ENCODE results near the gene TMEM209. TPM values are rescaled to one million over a fixed set of nuclear protein-coding genes. Genes with fewer than 3 reads are reported as not detected.

The TMEM209 gene
- total RNA-seq, 1 experiment from 2014 or later: 45.8 TPM

DNA sequence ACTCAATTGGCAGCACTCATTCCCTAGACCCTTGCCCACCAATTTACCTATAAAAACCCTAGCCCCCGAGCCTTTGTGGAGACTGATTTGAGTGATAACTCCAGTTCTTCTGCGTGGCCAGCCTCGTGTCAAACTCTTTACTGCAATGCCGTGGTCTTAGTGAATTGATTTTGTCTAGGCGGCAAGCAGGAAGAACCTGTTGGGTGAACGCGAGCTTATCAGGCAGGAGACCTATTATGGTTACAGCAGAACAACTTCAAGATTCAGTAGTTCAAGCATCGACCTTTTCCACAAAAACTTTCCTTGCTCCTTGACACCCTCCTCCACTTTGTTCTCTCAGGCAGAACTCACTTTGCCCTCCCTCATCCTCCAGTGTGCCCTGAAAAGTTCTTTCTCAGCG, 14.7 kb upstream of the TMEM209 start:
- no peak for TF ChIP-seq EZH2 (IDR thresholded peaks at IDR 0.05; ENCODE audit: borderline replicate concordance, low read depth, low read length, poor library complexity, severe bottlenecking)
- TF ChIP-seq, protein P1, sequence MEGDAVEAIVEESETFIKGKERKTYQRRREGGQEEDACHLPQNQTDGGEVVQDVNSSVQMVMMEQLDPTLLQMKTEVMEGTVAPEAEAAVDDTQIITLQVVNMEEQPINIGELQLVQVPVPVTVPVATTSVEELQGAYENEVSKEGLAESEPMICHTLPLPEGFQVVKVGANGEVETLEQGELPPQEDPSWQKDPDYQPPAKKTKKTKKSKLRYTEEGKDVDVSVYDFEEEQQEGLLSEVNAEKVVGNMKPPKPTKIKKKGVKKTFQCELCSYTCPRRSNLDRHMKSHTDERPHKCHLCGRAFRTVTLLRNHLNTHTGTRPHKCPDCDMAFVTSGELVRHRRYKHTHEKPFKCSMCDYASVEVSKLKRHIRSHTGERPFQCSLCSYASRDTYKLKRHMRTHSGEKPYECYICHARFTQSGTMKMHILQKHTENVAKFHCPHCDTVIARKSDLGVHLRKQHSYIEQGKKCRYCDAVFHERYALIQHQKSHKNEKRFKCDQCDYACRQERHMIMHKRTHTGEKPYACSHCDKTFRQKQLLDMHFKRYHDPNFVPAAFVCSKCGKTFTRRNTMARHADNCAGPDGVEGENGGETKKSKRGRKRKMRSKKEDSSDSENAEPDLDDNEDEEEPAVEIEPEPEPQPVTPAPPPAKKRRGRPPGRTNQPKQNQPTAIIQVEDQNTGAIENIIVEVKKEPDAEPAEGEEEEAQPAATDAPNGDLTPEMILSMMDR (conservative IDR thresholded peaks at IDR 0.05; ENCODE audit: low read depth, low read length): no peak
- POLR2A ChIA-PET (ENCODE audit: low non-redundant PET): no interaction called here
- intact Hi-C loops (cut with micrococcal nuclease; ENCODE audit: unreplicated experiment): no loop called here
- Histone ChIP-seq H3K4me3 (ENCODE audit: low read depth, low read length, poor library complexity, severe bottlenecking) (no peak overlapping the region), H3K27me3 (replicated peaks; ENCODE audit: insufficient read depth, low read depth, low read length, poor library complexity) (no peaks in the 10 kb centered on the region), H3K9me3 (ENCODE audit: low read depth, low read length, poor library complexity, severe bottlenecking) (no peaks in the 10 kb centered on the region), H3K36me3 (ENCODE audit: insufficient read depth, low read length, poor library complexity, severe bottlenecking) (no peaks in the 10 kb centered on the region), H3K4me1 (ENCODE audit: insufficient read depth, low read length, poor library complexity, severe bottlenecking) (no peaks in the 10 kb centered on the region), H3K27ac (ENCODE audit: low read depth, low read length, poor library complexity, severe bottlenecking) (no peak overlapping the region)
- no peak for DNase-seq (ENCODE audit: low spot score)
- no TSS peak for BruUV-seq (replicated peaks)
- CTCF ChIA-PET: no interaction called here

DNA sequence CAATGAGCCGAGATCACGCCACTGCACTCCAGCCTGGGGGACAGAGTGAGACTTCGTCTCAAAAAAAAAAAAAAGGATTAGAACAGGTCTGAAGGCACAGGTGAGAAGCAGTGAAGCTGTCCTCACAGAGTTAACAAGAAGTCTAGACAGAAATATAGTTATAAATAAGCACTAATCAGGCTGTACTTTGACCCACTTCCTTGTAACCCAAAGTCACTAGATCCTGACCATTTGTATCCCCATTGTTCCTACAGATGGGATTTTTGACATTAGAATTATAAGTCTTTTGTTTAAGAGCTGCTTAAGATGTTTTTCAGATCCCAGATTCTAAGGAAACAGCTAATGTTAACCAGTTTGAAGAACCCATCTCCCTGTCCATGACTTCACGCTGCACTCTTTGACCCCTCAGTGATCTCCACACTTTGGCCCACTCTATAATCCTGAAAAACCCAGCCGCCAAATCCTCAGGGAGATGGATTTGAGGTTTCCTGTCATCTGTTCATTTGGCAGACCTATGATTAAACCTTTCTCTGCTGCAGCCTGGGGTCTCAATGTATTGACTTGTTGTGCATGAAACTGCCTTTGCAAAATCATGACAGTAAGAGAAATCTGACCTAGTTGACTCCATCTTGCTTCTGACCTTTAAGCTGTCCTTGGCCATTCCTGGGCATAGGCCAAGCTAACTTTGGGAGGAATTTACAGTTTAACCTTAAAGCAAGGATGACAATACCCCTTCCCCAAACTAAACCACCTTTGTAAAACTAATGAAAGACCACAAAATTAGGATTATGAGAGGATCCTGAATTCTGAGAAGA, 13.8 kb upstream of the TMEM209 start:
- Histone ChIP-seq H3K36me3 (ENCODE audit: insufficient read depth, low read length, poor library complexity, severe bottlenecking) (no peaks in the 10 kb centered on the region), H3K4me1 (ENCODE audit: insufficient read depth, low read length, poor library complexity, severe bottlenecking) (no peaks in the 10 kb centered on the region), H3K9me3 (ENCODE audit: low read depth, low read length, poor library complexity, severe bottlenecking) (no peaks in the 10 kb centered on the region), H3K4me3 (ENCODE audit: low read depth, low read length, poor library complexity, severe bottlenecking) (no peak overlapping the region), H3K27ac (ENCODE audit: low read depth, low read length, poor library complexity, severe bottlenecking) (no peak overlapping the region), H3K27me3 (replicated peaks; ENCODE audit: insufficient read depth, low read depth, low read length, poor library complexity) (no peaks in the 10 kb centered on the region)
- BruUV-seq (replicated peaks): no TSS peak
- TF ChIP-seq, protein P1 (conservative IDR thresholded peaks at IDR 0.05; ENCODE audit: low read depth, low read length): no peak
- DNase-seq (ENCODE audit: low spot score): no peak
- ChIA-PET POLR2A (ENCODE audit: low non-redundant PET) (no interaction called here), CTCF (no interaction called here)
- intact Hi-C loops (cut with micrococcal nuclease; ENCODE audit: unreplicated experiment): no loop called here

DNA sequence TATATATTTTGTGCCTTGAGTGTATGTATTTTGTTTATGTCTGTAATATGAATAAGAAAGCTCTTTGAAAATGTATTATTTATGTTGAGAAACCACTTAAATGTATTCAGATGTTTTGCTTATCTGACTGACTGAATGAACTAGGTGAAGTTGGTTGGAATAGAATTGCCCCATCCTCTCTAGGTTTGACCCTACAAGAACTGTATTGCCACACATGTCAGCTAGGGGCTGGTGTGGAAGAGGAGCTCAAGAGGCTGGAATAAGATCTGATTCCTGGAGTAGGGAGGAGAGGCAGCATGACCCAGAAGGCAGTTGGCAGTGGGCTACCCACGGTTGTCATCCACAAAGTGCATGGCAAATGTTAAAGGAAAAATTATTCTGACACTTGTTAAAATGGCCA, 11.5 kb upstream of the TMEM209 start:
- POLR2A ChIA-PET (ENCODE audit: low non-redundant PET): no interaction called here
- Histone ChIP-seq H3K27ac (ENCODE audit: low read depth, low read length, poor library complexity, severe bottlenecking) (no peak overlapping the region), H3K4me1 (ENCODE audit: insufficient read depth, low read length, poor library complexity, severe bottlenecking) (no peaks in the 10 kb centered on the region), H3K36me3 (ENCODE audit: insufficient read depth, low read length, poor library complexity, severe bottlenecking) (no peaks in the 10 kb centered on the region), H3K9me3 (ENCODE audit: low read depth, low read length, poor library complexity, severe bottlenecking) (no peaks in the 10 kb centered on the region), H3K4me3 (ENCODE audit: low read depth, low read length, poor library complexity, severe bottlenecking) (no peak overlapping the region), H3K27me3 (replicated peaks; ENCODE audit: insufficient read depth, low read depth, low read length, poor library complexity) (no peaks in the 10 kb centered on the region)
- BruUV-seq (replicated peaks): no TSS peak
- DNase-seq (ENCODE audit: low spot score): no peak
- CTCF ChIA-PET: no interaction called here
- TF ChIP-seq EZH2 (IDR thresholded peaks at IDR 0.05; ENCODE audit: borderline replicate concordance, low read depth, low read length, poor library complexity, severe bottlenecking): no peak
- TF ChIP-seq, protein P1 (conservative IDR thresholded peaks at IDR 0.05; ENCODE audit: low read depth, low read length): no peak
- intact Hi-C loops (cut with micrococcal nuclease; ENCODE audit: unreplicated experiment): no loop called here
